ENCODE data around the gene THOC5. TPM values are rescaled to one million over a fixed set of nuclear protein-coding genes. Genes with fewer than 3 reads are reported as not detected.

The THOC5 gene
- total RNA-seq, 1 experiment from 2014 or later: 42.3 TPM

GRCh38 chr22:29520851-29521250 lies 32.7 kb downstream of the THOC5 start:
- ChIA-PET POLR2A (ENCODE audit: unreplicated experiment) (interaction anchor here (0.6 kb wide), 1 partner anchor 33 kb away, joined by 8 read pairs; no protein-coding TSS in a partner anchor), CTCF (no interaction called here)
- no peaks in the 10 kb centered on the region for H3K9me2 ChIP-seq (ENCODE audit: insufficient read depth)
- H3K79me2 ChIP-seq (ENCODE audit: low read depth): no peaks in the 10 kb centered on the region
- DNase-seq: no peak
- H3K27ac ChIP-seq: no peak overlapping the region
- H3K27me3 ChIP-seq (ENCODE audit: insufficient read depth, low read depth): no peaks in the 10 kb centered on the region
- BruUV-seq (replicated peaks): no TSS peak
- no peaks in the 10 kb centered on the region for H3K4me1 ChIP-seq (replicated peaks; ENCODE audit: insufficient read depth)
- H3K4me3 ChIP-seq: no peak overlapping the region
- no peak overlapping the region for H2AFZ ChIP-seq
- H3F3A ChIP-seq (ENCODE audit: insufficient read depth, low read depth): no peaks in the 10 kb centered on the region; the same call in 1 of the 2 replicates
- H3K4me2 ChIP-seq: no peak overlapping the region
- no peaks in the 10 kb centered on the region for H3K9me3 ChIP-seq (ENCODE audit: insufficient read depth, low read depth)
- intact Hi-C loops (cut with micrococcal nuclease; ENCODE audit: unreplicated experiment): no loop called here
- peaks cover 15% of the 10 kb centered on the region for H3K36me3 ChIP-seq (ENCODE audit: low read depth)
- TF ChIP-seq EZH2 (IDR thresholded peaks at IDR 0.05; ENCODE audit: low read depth) (no peak), CTCF (conservative IDR thresholded peaks at IDR 0.05) (no peak)
- no peaks in the 10 kb centered on the region for H4K20me1 ChIP-seq (ENCODE audit: insufficient read depth)

- Histone ChIP-seq H3K27me3 (ENCODE audit: insufficient read depth, low read depth) (no peaks in the 10 kb centered on the region), H3K9me3 (ENCODE audit: insufficient read depth, low read depth) (no peaks in the 10 kb centered on the region), H3K27ac (no peak overlapping the region), H4K20me1 (ENCODE audit: insufficient read depth) (no peaks in the 10 kb centered on the region), H2AFZ (no peak overlapping the region), H3K4me1 (replicated peaks; ENCODE audit: insufficient read depth) (no peaks in the 10 kb centered on the region), H3K36me3 (ENCODE audit: low read depth) (peaks cover 15% of the 10 kb centered on the region), H3K9me2 (ENCODE audit: insufficient read depth) (no peaks in the 10 kb centered on the region), H3K79me2 (ENCODE audit: low read depth) (no peaks in the 10 kb centered on the region), H3K4me3 (no peak overlapping the region), H3K4me2 (no peak overlapping the region), H3F3A (ENCODE audit: insufficient read depth, low read depth) (no peaks in the 10 kb centered on the region; the same call in 1 of the 2 replicates)
- no peak for TF ChIP-seq CTCF (conservative IDR thresholded peaks at IDR 0.05)
- no peak for TF ChIP-seq EZH2 (IDR thresholded peaks at IDR 0.05; ENCODE audit: low read depth)
- no peak for DNase-seq
- intact Hi-C loops (cut with micrococcal nuclease; ENCODE audit: unreplicated experiment): no loop called here
- POLR2A ChIA-PET (ENCODE audit: unreplicated experiment): interaction anchor here (0.5 kb wide), 1 partner anchor 741 kb away, joined by 4 read pairs; no protein-coding TSS in a partner anchor
- no TSS peak for BruUV-seq (replicated peaks)
- CTCF ChIA-PET: no interaction called here
Observed at GRCh38 chr22:29519996-29520395, 33.6 kb downstream of the THOC5 start.

GRCh38 chr22:29518427-29518826 lies 35.1 kb downstream of the THOC5 start:
- H3K9me2 ChIP-seq (ENCODE audit: insufficient read depth): no peaks in the 10 kb centered on the region
- ChIA-PET POLR2A (ENCODE audit: unreplicated experiment) (interaction anchor here (0.6 kb wide), 1 partner anchor 163 kb away, joined by 3 read pairs; no protein-coding TSS in a partner anchor), CTCF (no interaction called here)
- no peak overlapping the region for H3K4me2 ChIP-seq
- no peaks in the 10 kb centered on the region for H4K20me1 ChIP-seq (ENCODE audit: insufficient read depth)
- intact Hi-C loops (cut with micrococcal nuclease; ENCODE audit: unreplicated experiment): no loop called here
- H3F3A ChIP-seq (ENCODE audit: insufficient read depth, low read depth): no peaks in the 10 kb centered on the region
- peaks cover 11% of the 10 kb centered on the region for H3K36me3 ChIP-seq (ENCODE audit: low read depth)
- no peak for TF ChIP-seq CTCF (conservative IDR thresholded peaks at IDR 0.05)
- H3K27ac ChIP-seq: no peak overlapping the region
- H3K4me3 ChIP-seq: no peak overlapping the region
- no peaks in the 10 kb centered on the region for H3K79me2 ChIP-seq (ENCODE audit: low read depth)
- no peaks in the 10 kb centered on the region for H3K27me3 ChIP-seq (ENCODE audit: insufficient read depth, low read depth)
- no peak overlapping the region for H2AFZ ChIP-seq
- BruUV-seq (replicated peaks): no TSS peak
- no peak for DNase-seq
- no peaks in the 10 kb centered on the region for H3K4me1 ChIP-seq (replicated peaks; ENCODE audit: insufficient read depth)
- H3K9me3 ChIP-seq (ENCODE audit: insufficient read depth, low read depth): no peaks in the 10 kb centered on the region
